Endometrial microvascular endothelial cells (primary cell): ENCODE results near the gene ADAMTS18. TPM values are rescaled to one million over a fixed set of nuclear protein-coding genes. Genes with fewer than 3 reads are reported as not detected.

ENCODE experiments used
- in situ Hi-C: cut with HindIII; loops from 2 replicates; pipeline ENCODE4 v1.10.0; 2017; ENCODE audit warnings: low sequenced_read_pairs, low pct_unique_long_range_greater_than_20kb; ENCODE audit errors: inconsistent ontology term
- total RNA-seq: library from RNA; depleted of rRNA; stranded (reverse); fragments of >200 nt; gene quantifications from one replicate; pipeline ENCODE4 v1.2.3, GENCODE V29; 2015; ENCODE audit errors: inconsistent ontology term

Gene ADAMTS18
- total RNA-seq, 1 donor from 2014 or later, result 9.8 TPM

- in situ Hi-C loops, result no loop called here
Observed at GRCh38 chr16:77439106-77439505, 4.3 kb upstream of the ADAMTS18 start.

DNA sequence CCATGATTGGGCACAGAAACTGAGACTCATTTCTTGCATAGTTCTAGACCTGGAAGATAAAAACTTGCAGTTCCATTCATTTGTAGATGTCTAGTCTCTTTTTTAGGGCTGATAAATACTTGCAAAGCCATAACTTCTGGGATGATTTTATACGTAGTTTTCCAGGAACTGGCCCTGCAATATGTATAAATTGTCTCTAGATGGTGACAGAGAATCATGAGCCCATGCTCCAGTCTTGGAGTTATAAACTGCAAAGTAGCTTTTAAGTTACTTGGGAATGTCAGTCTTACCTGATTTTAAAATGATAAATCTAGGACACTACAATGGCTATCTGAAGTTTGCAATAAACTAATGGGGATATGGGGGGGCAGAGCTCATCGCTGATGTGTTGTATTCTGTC, 3.0 kb upstream of the ADAMTS18 start:
- in situ Hi-C loops, result no loop called here

DNA sequence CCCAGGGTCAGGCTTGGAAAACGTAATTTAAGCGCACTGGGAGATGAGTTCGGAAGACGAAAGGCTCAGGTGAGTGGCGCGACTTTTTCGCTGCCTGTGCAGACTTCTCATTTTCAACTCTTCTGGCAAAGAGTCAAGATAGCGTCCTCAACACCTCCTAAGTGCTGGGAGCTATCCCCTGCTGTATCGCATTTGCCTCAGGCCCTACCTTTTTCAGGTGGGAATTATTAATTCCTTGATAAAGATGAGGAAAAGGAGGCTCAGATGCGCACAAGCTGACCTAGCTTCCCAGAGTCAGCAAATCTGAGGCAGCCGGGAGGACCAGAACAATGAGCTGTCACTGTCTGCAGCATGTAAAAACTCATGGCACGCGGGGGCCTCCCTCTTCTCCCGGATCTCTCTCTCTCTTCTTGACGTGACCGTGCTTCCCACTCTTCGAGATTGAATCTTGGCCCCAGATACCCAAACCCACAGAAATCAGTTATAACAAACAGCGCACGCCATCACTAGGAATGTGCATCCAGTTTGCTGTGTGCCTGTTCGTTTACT, 512 bp upstream of the ADAMTS18 start:
- in situ Hi-C loops, result no loop called here

DNA sequence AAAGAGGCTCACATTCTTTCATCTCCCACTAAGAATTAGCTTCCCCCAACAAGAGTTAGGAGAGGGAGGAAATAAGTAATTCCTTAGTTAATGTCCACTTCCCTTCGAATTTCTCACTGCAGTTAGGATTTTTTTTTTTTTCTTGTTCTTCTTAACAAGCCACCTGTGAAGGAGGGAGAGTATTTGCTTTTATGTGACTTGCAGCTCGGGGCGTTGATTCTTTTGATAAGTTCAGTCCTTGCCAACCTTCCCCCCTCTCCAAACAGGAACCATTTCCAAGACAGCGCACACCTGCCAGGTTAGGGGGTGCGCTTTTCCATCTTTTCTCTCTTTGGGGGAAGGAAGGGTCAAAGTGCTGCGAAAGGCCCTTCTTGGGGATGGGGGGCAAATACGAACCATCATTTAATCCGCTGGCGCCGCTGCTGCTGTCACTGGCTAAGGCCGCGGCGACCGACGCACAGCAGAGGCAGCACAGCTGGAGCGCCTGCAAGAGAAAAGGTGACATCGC, 758 bp downstream of the ADAMTS18 start:
- in situ Hi-C loops, result no loop called here

GRCh38 chr16:77433146-77433545, 1.7 kb downstream of the ADAMTS18 start:
- in situ Hi-C loops, result no loop called here

DNA sequence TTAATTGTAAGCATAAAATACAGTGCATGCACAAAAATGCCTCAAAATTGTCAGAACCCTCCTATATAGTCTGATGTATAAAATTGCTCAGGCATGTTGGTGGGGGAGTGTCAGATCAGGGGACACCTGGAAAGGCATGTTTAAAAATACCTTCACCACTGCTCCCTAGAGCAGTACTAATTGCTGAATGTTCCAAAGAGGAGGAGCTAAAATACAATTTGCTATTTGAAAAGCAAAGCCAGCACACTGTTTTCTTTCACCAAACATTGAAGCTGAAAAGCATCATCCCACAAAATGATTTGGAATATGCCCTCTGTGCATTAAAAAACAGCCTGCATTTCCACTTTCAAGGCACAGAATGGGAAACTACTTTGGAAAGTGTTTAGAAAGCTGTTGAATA, 2.6 kb downstream of the ADAMTS18 start:
- in situ Hi-C loops, result no loop called here

- in situ Hi-C loops, result no loop called here
Observed at GRCh38 chr16:77430787-77431585, 3.8 kb downstream of the ADAMTS18 start.

- in situ Hi-C loops, result no loop called here
Observed at GRCh38 chr16:77430360-77430759, 4.5 kb downstream of the ADAMTS18 start.

- in situ Hi-C loops, result no loop called here
Observed at GRCh38 chr16:77424871-77425604, 9.8 kb downstream of the ADAMTS18 start.

DNA sequence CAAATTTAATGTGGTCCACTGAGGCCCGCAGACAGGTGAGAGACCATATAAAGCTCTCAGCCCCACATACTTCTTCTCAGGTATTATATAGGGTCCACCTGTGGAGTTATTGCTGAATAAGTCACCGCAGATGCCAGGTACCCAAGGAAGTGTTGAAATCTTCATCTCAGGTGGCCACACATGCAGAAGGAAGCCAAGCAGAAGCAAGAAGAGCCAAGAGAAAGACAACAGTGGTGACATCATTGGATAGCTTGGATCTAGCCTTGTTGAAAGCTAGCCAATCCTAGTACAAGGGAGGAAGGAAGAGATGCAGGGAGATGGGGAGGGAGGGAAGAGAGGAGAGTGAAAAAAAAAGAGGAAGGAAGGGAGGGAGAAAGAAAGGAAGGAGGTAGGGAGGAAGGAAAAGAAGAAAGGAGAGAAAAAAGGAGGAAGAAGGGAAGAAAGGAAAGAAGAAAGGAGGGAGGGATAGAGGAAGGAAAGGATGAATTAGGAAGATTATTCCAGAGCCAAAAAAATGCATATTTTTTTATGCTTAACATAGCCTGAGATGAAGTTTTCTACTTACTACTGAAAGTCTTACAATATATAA, 12.5 kb downstream of the ADAMTS18 start:
- in situ Hi-C loops, result no loop called here

DNA sequence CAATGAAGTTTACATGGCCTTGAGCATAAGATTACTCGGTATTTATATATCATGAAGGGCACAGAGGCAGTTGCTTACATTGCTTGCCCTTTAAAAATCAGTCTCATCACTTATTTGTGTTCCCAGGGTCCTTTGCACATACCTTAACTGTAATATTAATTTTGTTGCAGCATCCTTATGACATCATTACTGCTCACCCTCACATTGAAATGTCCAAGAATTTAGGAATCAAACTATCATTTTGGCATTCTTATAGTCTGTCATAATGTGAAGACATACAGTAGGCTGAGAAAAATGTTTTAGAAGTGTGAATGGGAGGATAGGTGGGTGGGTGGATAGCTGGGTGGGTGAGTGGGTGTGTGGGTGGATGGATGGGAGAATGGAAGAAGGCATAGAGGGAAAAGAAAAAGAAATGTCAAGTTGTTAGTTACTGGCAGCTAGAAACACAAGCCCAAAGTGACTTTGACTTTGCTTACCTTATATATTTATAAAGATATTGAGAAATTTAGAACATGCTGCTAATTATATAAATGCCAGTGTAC, 17.8 kb downstream of the ADAMTS18 start:
- in situ Hi-C loops, result no loop called here

GRCh38 chr16:77414752-77415231, 20.0 kb downstream of the ADAMTS18 start:
- in situ Hi-C loops, result no loop called here

- in situ Hi-C loops, result no loop called here
Observed at GRCh38 chr16:77410449-77410848, 24.4 kb downstream of the ADAMTS18 start.

- in situ Hi-C loops, result no loop called here
Observed at GRCh38 chr16:77409311-77409710, 25.5 kb downstream of the ADAMTS18 start.

DNA sequence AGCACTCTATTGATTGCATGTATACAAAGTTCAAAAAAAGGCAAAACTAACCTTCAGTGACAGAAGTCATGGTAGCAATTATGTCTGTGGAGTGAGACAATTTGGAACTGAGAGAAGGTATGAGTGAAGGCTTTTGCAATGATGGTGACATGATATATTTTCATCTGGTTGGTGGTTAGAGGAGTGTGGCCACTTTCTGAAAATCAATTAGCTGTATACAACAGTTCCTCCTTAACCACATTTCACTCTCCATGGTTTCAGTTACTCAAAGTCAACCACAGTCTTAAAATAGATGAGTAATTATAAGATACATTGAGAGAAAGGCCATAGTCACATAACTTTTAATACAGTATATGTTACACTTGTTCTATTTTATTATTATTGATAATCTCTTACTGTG, 26.2 kb downstream of the ADAMTS18 start:
- in situ Hi-C loops, result no loop called here

GRCh38 chr16:77406680-77407079, 28.2 kb downstream of the ADAMTS18 start:
- in situ Hi-C loops, result no loop called here

- in situ Hi-C loops, result no loop called here
Observed at GRCh38 chr16:77404775-77405174, 30.1 kb downstream of the ADAMTS18 start.

DNA sequence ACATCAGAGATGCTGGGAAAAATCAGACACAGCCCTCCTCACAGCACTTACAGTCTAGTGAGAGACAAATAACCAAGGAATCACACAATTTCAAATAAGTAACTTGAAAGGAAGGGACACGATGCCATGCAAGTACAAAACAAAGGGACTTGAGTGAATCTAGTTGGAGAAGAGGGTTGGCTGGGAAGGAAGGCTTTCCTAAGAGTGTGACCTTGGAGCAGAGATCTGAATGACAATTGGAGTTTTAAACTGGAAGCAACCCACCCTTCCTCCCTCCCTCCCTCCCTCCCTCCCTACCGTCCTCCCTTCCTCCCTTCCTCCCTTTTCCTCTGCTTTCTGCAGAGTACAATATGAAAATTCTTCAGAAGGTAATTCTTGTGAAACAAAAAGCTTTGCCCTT, 31.1 kb downstream of the ADAMTS18 start:
- in situ Hi-C loops, result no loop called here

GRCh38 chr16:77402672-77403071, 32.2 kb downstream of the ADAMTS18 start:
- in situ Hi-C loops, result no loop called here
